SU-DHL-6 (cell line): Measurements from ENCODE around the gene MRPS22.

Experiments used
- H2AFZ ChIP-seq: fragments of 200-600 bp; sonication (generic); 2 replicates; pipeline ENCODE4 v1.6.1; 2014; ENCODE audit warnings: low read depth, mild to moderate bottlenecking, moderate library complexity, mixed read lengths, antibody characterized with exemption, low read length; ENCODE audit not compliant: severe bottlenecking
- H3F3A ChIP-seq: fragments of 200-600 bp; shearing (Covaris generic); 2 replicates; pipeline ENCODE4 v1.6.0; 2016; ENCODE audit warnings: antibody characterized with exemption, mild to moderate bottlenecking; ENCODE audit not compliant: insufficient read depth
- H3K27ac ChIP-seq: fragments of 200-600 bp; sonication (generic); 2 replicates; pipeline ENCODE4 v1.5.1; 2016; ENCODE audit warnings: low read depth, mild to moderate bottlenecking, low read length, moderate library complexity, mixed read lengths
- H3K27me3 ChIP-seq: fragments of 200-600 bp; sonication (generic), shearing (Covaris generic); 2 replicates; pipeline ENCODE4 v1.6.0; 2014; ENCODE audit warnings: mild to moderate bottlenecking, low read length
- H3K36me3 ChIP-seq: fragments of 200-600 bp; sonication (generic); 2 replicates; pipeline ENCODE4 v1.6.1; 2014; ENCODE audit warnings: mild to moderate bottlenecking, low read length, mixed read lengths
- H3K4me2 ChIP-seq: fragments of 300-600, 200-600 bp; shearing (Covaris generic), sonication (generic); 2 replicates; pipeline ENCODE4 v1.6.0; 2014; ENCODE audit warnings: low read length, low read depth, mild to moderate bottlenecking; ENCODE audit not compliant: poor library complexity, severe bottlenecking
- H3K4me3 ChIP-seq: fragments of 200-600 bp; sonication (generic); 2 replicates; pipeline ENCODE4 v1.5.1; 2014; ENCODE audit warnings: antibody characterized with exemption, low read length, mild to moderate bottlenecking, mixed read lengths; ENCODE audit not compliant: insufficient read depth, poor library complexity, severe bottlenecking
- H3K79me2 ChIP-seq: fragments of 200-600 bp; sonication (generic); 2 replicates; pipeline ENCODE4 v1.6.1; 2014; ENCODE audit warnings: mild to moderate bottlenecking, low read length, moderate library complexity; ENCODE audit not compliant: insufficient read depth
- H3K9ac ChIP-seq: fragments of 200-600 bp; sonication (generic); 2 replicates; pipeline ENCODE4 v1.7.0; 2014; ENCODE audit warnings: mild to moderate bottlenecking, low read length
- H3K9me2 ChIP-seq: fragments of 200-600 bp; sonication (generic); replicated peaks from 2 replicates; pipeline ENCODE4 v1.6.1; 2014; ENCODE audit warnings: low read length; ENCODE audit not compliant: insufficient read depth
- H3K9me3 ChIP-seq: fragments of 200-600 bp; sonication (generic); 2 replicates; pipeline ENCODE4 v1.6.1; 2014; ENCODE audit warnings: low read length, mixed read lengths; ENCODE audit not compliant: insufficient read depth
- H4K20me1 ChIP-seq: fragments of 200-600 bp; sonication (generic); 2 replicates; pipeline ENCODE4 v1.6.1; 2014; ENCODE audit warnings: low read depth, mild to moderate bottlenecking, antibody characterized with exemption, low read length, moderate library complexity, mixed read lengths
- CTCF ChIP-seq: fragments of 200-600 bp; sonication (generic); IDR thresholded peaks from one replicate; pipeline ENCODE4 v1.5.1; 2017; ENCODE audit warnings: antibody characterized with exemption, mild to moderate bottlenecking, low read length, moderate library complexity; ENCODE audit not compliant: insufficient read depth, poor library complexity, severe bottlenecking
- EZH2phosphoT487 ChIP-seq: fragments of 200-600 bp; sonication (generic), shearing (Covaris generic); conservative IDR thresholded peaks from 2 replicates; pipeline ENCODE4 v1.6.1; 2018; ENCODE audit warnings: mild to moderate bottlenecking, antibody characterized with exemption, low read length, moderate library complexity, mixed read lengths

MRPS22 gene

DNA sequence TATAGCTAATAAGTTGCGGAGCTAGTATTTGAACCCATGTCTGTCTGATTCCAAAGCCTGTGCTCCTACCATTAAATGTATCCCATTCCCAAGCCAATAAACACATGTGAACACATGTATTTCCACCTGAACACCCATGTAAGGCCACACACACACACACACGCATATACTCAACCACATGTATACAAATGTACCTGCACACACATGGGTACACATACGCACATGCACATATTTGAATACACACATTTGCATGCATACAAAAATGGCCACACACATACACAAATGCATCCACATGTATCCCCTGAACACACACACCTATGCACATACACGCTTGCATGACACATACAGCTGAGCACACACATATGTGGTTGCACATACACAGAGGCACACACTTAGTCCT, 5.4 kb upstream of the MRPS22 start:
- Histone ChIP-seq H3K36me3 (no peaks in the 10 kb centered on the region), H3K4me2 (no peak overlapping the region), H2AFZ (no peak overlapping the region), H3K79me2 (no peaks in the 10 kb centered on the region), H4K20me1 (no peaks in the 10 kb centered on the region), H3K4me3 (no peak overlapping the region), H3F3A (no peaks in the 10 kb centered on the region), H3K27ac (no peak overlapping the region), H3K9me2 (no peaks in the 10 kb centered on the region), H3K27me3 (no peaks in the 10 kb centered on the region), H3K9ac (no peak overlapping the region), H3K9me3 (no peaks in the 10 kb centered on the region)
- TF ChIP-seq CTCF (no peak), EZH2phosphoT487 (no peak)

DNA sequence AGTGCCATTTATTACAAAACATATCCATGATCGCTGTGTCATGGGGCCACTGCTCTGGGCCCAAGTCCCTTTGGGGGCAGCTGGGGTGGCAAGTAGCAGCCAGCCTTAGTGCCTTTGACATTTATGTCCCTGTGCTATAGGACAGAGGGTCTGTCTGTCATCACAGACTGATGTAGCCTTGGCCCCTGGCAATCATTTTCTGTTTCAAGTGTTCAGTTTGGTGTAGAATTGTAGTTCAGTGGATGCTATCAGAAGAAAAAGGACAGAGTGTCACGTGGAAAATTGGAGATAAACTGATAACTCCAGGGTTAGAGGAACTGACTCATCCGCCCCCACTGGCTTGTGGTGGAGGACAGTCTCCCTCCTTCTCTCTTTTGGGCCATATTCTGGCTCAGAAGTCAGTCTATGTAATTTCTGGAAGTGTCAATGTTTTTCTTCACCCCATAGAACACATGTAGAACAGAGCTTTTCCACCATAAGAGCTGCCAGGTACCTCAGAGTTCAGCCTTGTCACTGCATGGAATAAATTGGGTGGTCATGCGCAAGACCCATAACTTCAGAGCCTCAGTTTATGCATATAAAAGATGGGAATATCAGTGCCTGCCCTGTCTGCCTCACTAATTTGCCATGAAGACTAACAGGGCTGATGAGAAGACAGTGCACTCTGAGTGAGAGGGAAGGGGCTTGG, 4.5 kb upstream of the MRPS22 start:
- H4K20me1 ChIP-seq: no peaks in the 10 kb centered on the region
- H3K4me3 ChIP-seq: no peak overlapping the region
- H3K36me3 ChIP-seq: no peaks in the 10 kb centered on the region
- no peak overlapping the region for H3K9ac ChIP-seq
- no peaks in the 10 kb centered on the region for H3F3A ChIP-seq
- no peak overlapping the region for H3K27ac ChIP-seq
- H2AFZ ChIP-seq: no peak overlapping the region
- H3K4me2 ChIP-seq: no peak overlapping the region
- H3K79me2 ChIP-seq: peaks cover 5% of the 10 kb centered on the region
- H3K9me2 ChIP-seq: no peaks in the 10 kb centered on the region
- TF ChIP-seq CTCF (no peak), EZH2phosphoT487 (no peak)
- no peaks in the 10 kb centered on the region for H3K9me3 ChIP-seq
- H3K27me3 ChIP-seq: no peaks in the 10 kb centered on the region

DNA sequence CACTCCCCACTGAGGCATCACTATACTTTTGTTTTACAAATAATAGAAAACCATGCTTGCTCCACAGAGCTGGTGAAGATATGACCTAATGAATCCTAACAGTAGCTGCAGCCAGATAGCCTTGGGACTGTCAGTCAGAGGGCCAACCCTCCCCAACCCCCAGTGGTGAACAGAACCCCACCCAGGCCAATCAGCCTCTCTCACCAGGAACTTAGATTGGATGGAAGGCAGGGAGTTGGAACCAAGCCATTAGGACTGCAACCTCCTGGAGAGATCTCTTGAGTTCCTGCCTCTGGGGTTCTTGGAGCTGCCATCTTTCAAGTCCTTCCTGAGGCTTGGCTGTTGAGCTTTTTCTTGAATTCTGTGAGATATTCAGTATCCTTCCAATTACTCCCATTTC, 3.0 kb upstream of the MRPS22 start:
- H3F3A ChIP-seq: no peaks in the 10 kb centered on the region
- no peak overlapping the region for H3K27ac ChIP-seq
- no peaks in the 10 kb centered on the region for H4K20me1 ChIP-seq
- H3K9me2 ChIP-seq: no peaks in the 10 kb centered on the region
- no peaks in the 10 kb centered on the region for H3K36me3 ChIP-seq
- no peak overlapping the region for H3K4me3 ChIP-seq
- H3K79me2 ChIP-seq: peaks cover 19% of the 10 kb centered on the region
- H3K9me3 ChIP-seq: no peaks in the 10 kb centered on the region
- no peak overlapping the region for H2AFZ ChIP-seq
- TF ChIP-seq EZH2phosphoT487: no peak
- no peak for TF ChIP-seq CTCF
- no peaks in the 10 kb centered on the region for H3K27me3 ChIP-seq
- H3K9ac ChIP-seq: no peak overlapping the region
- H3K4me2 ChIP-seq: no peak overlapping the region
